Spleen (tissue), 11 donors: ENCODE data around the gene TNS4. TPM values are rescaled to one million over a fixed set of nuclear protein-coding genes. Genes with fewer than 3 reads are reported as not detected.

Experiments used
- DNase-seq: peaks from one replicate; pipeline ENCODE4 v3.0.0-alpha.2; 2020
- H3K27ac ChIP-seq, 8 donors: fragments of 200-600 bp; sonication (generic) in 7 of 8; 1 replicate in 4 of 8; 2 replicates in 4 of 8; pipeline versions ENCODE4 v1.5.0 to v1.8.0; 2016 to 2021; ENCODE audit warnings: inconsistent platforms in 4 of 8, mild to moderate bottlenecking in 4 of 8, moderate library complexity in 1 of 8
- H3K27me3 ChIP-seq, 7 donors: fragments of 200-600 bp; sonication (generic) in 6 of 7; replicated peaks in 1 of 7; 1 replicate in 4 of 7; 2 replicates in 3 of 7; pipeline versions ENCODE4 v1.5.0 to v1.8.0; 2016 to 2021; ENCODE audit warnings: inconsistent platforms in 3 of 7, mild to moderate bottlenecking in 1 of 7
- H3K36me3 ChIP-seq, 6 donors: fragments of 200-600 bp; sonication (generic) in 5 of 6; 1 replicate in 4 of 6; 2 replicates in 2 of 6; pipeline versions ENCODE4 v1.5.0 to v1.8.0; 2016 to 2021; ENCODE audit warnings: inconsistent platforms in 2 of 6
- H3K4me1 ChIP-seq, 6 donors: fragments of 200-600 bp; sonication (generic) in 5 of 6; 1 replicate in 3 of 6; 2 replicates in 3 of 6; pipeline versions ENCODE4 v1.5.0 to v1.8.0; 2016 to 2021; ENCODE audit warnings: inconsistent platforms in 3 of 6
- H3K4me3 ChIP-seq, 8 donors: fragments of 200-600 bp; sonication (generic) in 7 of 8; 1 replicate in 4 of 8; 2 replicates in 4 of 8; pipeline versions ENCODE4 v1.5.0 to v1.8.0; 2016 to 2021; ENCODE audit warnings: inconsistent platforms in 4 of 8, mild to moderate bottlenecking in 4 of 8, moderate library complexity in 2 of 8
- H3K9me3 ChIP-seq, 8 donors: fragments of 200-600 bp; sonication (generic) in 7 of 8; 1 replicate in 4 of 8; 2 replicates in 4 of 8; pipeline versions ENCODE4 v1.5.0 to v1.8.0; 2016 to 2021; ENCODE audit warnings: inconsistent platforms in 4 of 8
- CTCF ChIP-seq, 11 experiments: fragments of 200-600 bp in 7 of 11; fragments of 450-650 bp in 4 of 11; sonication (generic) in 4 of 11; IDR thresholded peaks in 8 of 11; conservative IDR thresholded peaks in 3 of 11; 1 replicate in 7 of 11; 2 replicates in 4 of 11; pipeline versions ENCODE4 v1.4.0 to v1.8.0; 2016 to 2021; ENCODE audit warnings: antibody characterized with exemption in 11 of 11, inconsistent platforms in 4 of 11, mild to moderate bottlenecking in 1 of 11
- POLR2A ChIP-seq, 3 donors: fragments of 450-650 bp; IDR thresholded peaks; one replicate each; pipeline ENCODE4 v1.5.1; 2017; ENCODE audit warnings: antibody characterized with exemption in 3 of 3, mild to moderate bottlenecking in 1 of 3
- POLR2AphosphoS5 ChIP-seq, 3 donors: sonication (generic); formaldehyde crosslinking; IDR thresholded peaks; one replicate each; pipeline ENCODE4 v1.5.1; 2017; ENCODE audit warnings: antibody characterized with exemption in 3 of 3
- WGBS, 5 donors: extraction: QIAGEN DNeasy Blood & Tissue Kit in 3 of 5; methylation state at CpG; one replicate each; pipeline versions ENCODE4 v1.1.5 to v1.1.7; 2013 to 2018; 5-methylcytosine and 5-hydroxymethylcytosine counted together
- intact Hi-C: fragments of 100-400 bp; cut with DNase I; formaldehyde crosslinking; loops from one replicate; pipeline ENCODE4 v1.15.0; 2023; ENCODE audit warnings: low total_unique reads
- polyA plus RNA-seq, 3 donors: library from polyadenylated mRNA; stranded (reverse); fragments of 200-250 nt; gene quantifications; one replicate each; pipeline ENCODE4 v1.2.1, GENCODE V29; 2013
- total RNA-seq, 7 donors: library from RNA; depleted of rRNA in 3 of 7; stranded (reverse); fragments of >200 nt in 3 of 7; fragmentation: NEBNext Ultra II Directional in 4 of 7; extraction: Animal tissue kit (Norgen Biotek cat#: 25700) in 4 of 7; gene quantifications; one replicate each; pipeline versions ENCODE4 v1.1.0 to v1.2.1, GENCODE V29; 2016 to 2021
- donor health status: healthy with polysubstance abuse.
- donor health status: DM: no; HTN: no; CAD: no; lungs with moderate emphysema.
- donor health status: DM: no; HTN: no; CAD: no.
- donor health status: Bipolar disorder and iron deficiency.
- donor health status: healthy.
- donor health status: DM: no; HTN: no; CAD: no.
- donor health status: DM: yes; HTN: yes; CAD: no.

The TNS4 gene
- total and polyA plus RNA-seq, 10 donors = 0.14 to 1.3 (median 0.37) TPM; not detected in 1

DNA sequence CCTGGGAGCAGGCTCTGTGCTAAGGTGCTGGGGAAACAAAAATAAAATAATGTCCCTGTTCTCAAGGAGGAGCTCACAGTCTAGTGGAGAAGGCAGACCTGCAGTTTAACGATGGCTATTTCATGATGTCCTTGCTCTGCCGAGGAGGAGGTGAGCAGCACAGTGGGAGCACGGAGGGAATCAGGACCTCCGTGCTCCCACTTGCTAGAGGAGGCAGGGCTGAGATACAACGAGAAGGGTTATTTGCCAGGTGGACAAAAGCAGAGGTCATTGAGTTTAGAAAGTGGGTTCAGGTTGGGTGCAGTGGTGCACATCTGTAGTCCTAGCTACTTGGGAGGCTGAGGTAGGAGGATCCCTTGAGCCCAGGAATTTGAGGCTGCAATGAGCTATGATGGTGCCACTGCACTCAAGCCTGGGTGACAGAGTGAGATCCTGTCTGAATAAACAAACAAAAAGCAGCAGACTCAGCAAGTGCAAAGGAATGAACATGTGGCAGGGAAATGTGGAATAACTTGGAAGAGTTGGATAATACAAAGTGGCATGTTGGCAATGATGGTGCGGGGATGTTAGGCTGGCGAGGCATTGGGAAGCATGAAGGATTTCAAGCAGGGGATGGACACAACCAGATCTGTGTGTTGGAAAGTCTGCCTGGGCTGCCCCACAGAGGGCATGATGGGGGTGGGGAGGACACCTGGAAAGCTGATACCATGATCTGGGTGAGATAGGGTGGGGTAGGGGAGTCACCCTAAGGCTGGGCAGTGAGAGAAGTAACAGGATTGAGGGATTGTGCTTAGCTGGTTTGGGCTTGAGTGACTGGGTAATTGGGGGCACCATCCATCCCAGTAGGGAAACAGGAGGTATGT lies 12.8 kb upstream of the TNS4 start:
- 87 to 96% (median 95%) methylated on average over 7 of the region's 7 CpGs for WGBS, 5 donors
- no peak overlapping the region for H3K4me3 ChIP-seq
- DNase-seq = peak; percentile 38
- H3K27me3 ChIP-seq = peaks cover 0 to 5% (median 0%) of the 10 kb centered on the region in 7 donors
- H3K4me1 ChIP-seq = peaks cover 25 to 54% (median 39%) of the 10 kb centered on the region in 6 donors
- intact Hi-C loops = no loop called here
- H3K27ac ChIP-seq = no peak overlapping the region
- H3K9me3 ChIP-seq = no peaks in the 10 kb centered on the region
- TF ChIP-seq POLR2AphosphoS5 (IDR thresholded peaks at IDR 0.05) (no peak), CTCF (IDR thresholded peaks at IDR 0.05 in 8 of 11, conservative IDR thresholded peaks at IDR 0.05 in 3 of 11) (no peak), POLR2A (IDR thresholded peaks at IDR 0.05) (no peak)
- H3K36me3 ChIP-seq = no peaks in the 10 kb centered on the region

GRCh38 chr17:40511667-40512220 lies 10.3 kb upstream of the TNS4 start:
- Histone ChIP-seq H3K27ac (no peak overlapping the region), H3K4me1 (peaks cover 17 to 29% (median 19%) of the 10 kb centered on the region in 6 donors), H3K27me3 (peaks cover 0 to 5% (median 0%) of the 10 kb centered on the region in 7 donors), H3K36me3 (no peaks in the 10 kb centered on the region), H3K4me3 (no peak overlapping the region), H3K9me3 (no peaks in the 10 kb centered on the region)
- 70 to 87% (median 77%) methylated on average over 12 of the region's 12 CpGs for WGBS, 5 donors
- intact Hi-C loops = no loop called here
- TF ChIP-seq CTCF (IDR thresholded peaks at IDR 0.05 in 8 of 11, conservative IDR thresholded peaks at IDR 0.05 in 3 of 11) (no peak), POLR2A (IDR thresholded peaks at IDR 0.05) (no peak), POLR2AphosphoS5 (IDR thresholded peaks at IDR 0.05) (no peak)
- DNase-seq = peak; percentile 35

GRCh38 chr17:40511136-40511535 lies 9.7 kb upstream of the TNS4 start:
- Histone ChIP-seq H3K4me3 (no peak overlapping the region), H3K9me3 (no peaks in the 10 kb centered on the region), H3K36me3 (no peaks in the 10 kb centered on the region), H3K27ac (no peak overlapping the region), H3K27me3 (peaks cover 0 to 5% (median 0%) of the 10 kb centered on the region in 7 donors), H3K4me1 (peaks cover 11 to 22% (median 13%) of the 10 kb centered on the region in 6 donors)
- no peak for DNase-seq
- intact Hi-C loops = no loop called here
- no peak for TF ChIP-seq CTCF (IDR thresholded peaks at IDR 0.05 in 8 of 11, conservative IDR thresholded peaks at IDR 0.05 in 3 of 11)
- TF ChIP-seq POLR2A (IDR thresholded peaks at IDR 0.05) = no peak
- no peak for TF ChIP-seq POLR2AphosphoS5 (IDR thresholded peaks at IDR 0.05)
- 81 to 98% (median 92%) methylated on average over 2 of the region's 2 CpGs for WGBS, 5 donors

GRCh38 chr17:40510328-40510648 lies 8.9 kb upstream of the TNS4 start:
- Histone ChIP-seq H3K4me1 (peaks cover 3 to 14% (median 5%) of the 10 kb centered on the region in 6 donors), H3K4me3 (no peak overlapping the region), H3K36me3 (no peaks in the 10 kb centered on the region), H3K9me3 (no peaks in the 10 kb centered on the region), H3K27me3 (peaks cover 0 to 5% (median 0%) of the 10 kb centered on the region in 7 donors), H3K27ac (no peak overlapping the region)
- 70 to 94% (median 87%) methylated on average over 8 of the region's 8 CpGs for WGBS, 5 donors
- intact Hi-C loops = no loop called here
- DNase-seq = peak; percentile 59
- TF ChIP-seq CTCF (IDR thresholded peaks at IDR 0.05 in 8 of 11, conservative IDR thresholded peaks at IDR 0.05 in 3 of 11) = no peak
- no peak for TF ChIP-seq POLR2AphosphoS5 (IDR thresholded peaks at IDR 0.05)
- TF ChIP-seq POLR2A (IDR thresholded peaks at IDR 0.05) = no peak
